SHP77 (cell line): Measurements from ENCODE around the gene SNCAIP.

ENCODE experiments used
- DNase-seq, 2 experiments: peaks; one replicate each; lab custom pipeline; 2025; lab: John Stamatoyannopoulos, UW

The SNCAIP gene

GRCh38 chr5:122427621-122428020 is 115.6 kb downstream of the SNCAIP start:
- DNase-seq: no peak

GRCh38 chr5:122429545-122430318 is 117.7 kb downstream of the SNCAIP start:
- no peak for DNase-seq

GRCh38 chr5:122430319-122430586 is 118.2 kb downstream of the SNCAIP start:
- no peak for DNase-seq

- no peak for DNase-seq
Measured at GRCh38 chr5:122431298-122431697, 119.3 kb downstream of the SNCAIP start.

GRCh38 chr5:122434205-122434970 is 122.4 kb downstream of the SNCAIP start:
- DNase-seq: no peak

- DNase-seq: no peak
Measured at GRCh38 chr5:122435234-122435633, 123.2 kb downstream of the SNCAIP start.

- DNase-seq: no peak
Measured at GRCh38 chr5:122435761-122436160, 123.7 kb downstream of the SNCAIP start.

GRCh38 chr5:122436615-122437014 is 124.6 kb downstream of the SNCAIP start:
- DNase-seq: no peak

- DNase-seq: no peak
Measured at GRCh38 chr5:122439645-122440044, 127.6 kb downstream of the SNCAIP start.

- DNase-seq: no peak
Measured at GRCh38 chr5:122442938-122443337, 130.9 kb downstream of the SNCAIP start.

GRCh38 chr5:122444411-122444810 is 132.4 kb downstream of the SNCAIP start:
- DNase-seq: no peak

GRCh38 chr5:122445070-122445469 is 133.0 kb downstream of the SNCAIP start:
- no peak for DNase-seq

- no peak for DNase-seq
Measured at GRCh38 chr5:122447072-122447471, 135.0 kb downstream of the SNCAIP start.

GRCh38 chr5:122447879-122448278 is 135.8 kb downstream of the SNCAIP start:
- no peak for DNase-seq

GRCh38 chr5:122454541-122454940 is 142.5 kb downstream of the SNCAIP start:
- DNase-seq: no peak

GRCh38 chr5:122455939-122456338 is 143.9 kb downstream of the SNCAIP start:
- DNase-seq: no peak

GRCh38 chr5:122457178-122457826 is 145.3 kb downstream of the SNCAIP start:
- no peak for DNase-seq

GRCh38 chr5:122458278-122458872 is 146.3 kb downstream of the SNCAIP start:
- DNase-seq: peak in 1 of 2 experiments; percentile 22

GRCh38 chr5:122462486-122462885 is 150.4 kb downstream of the SNCAIP start:
- no peak for DNase-seq

- DNase-seq: no peak
Measured at GRCh38 chr5:122463221-122463620, 151.2 kb downstream of the SNCAIP start.

- DNase-seq: no peak
Measured at GRCh38 chr5:122464191-122464590, 152.2 kb downstream of the SNCAIP start.

- DNase-seq: no peak
Measured at GRCh38 chr5:122465031-122465577, 153.1 kb downstream of the SNCAIP start.
